ENCODE results near the gene DCD. TPM values are rescaled to one million over a fixed set of nuclear protein-coding genes. Genes with fewer than 3 reads are reported as not detected.

Gene DCD
- total and polyA plus RNA-seq, 4 experiments from 2014 or later = not detected

DNA sequence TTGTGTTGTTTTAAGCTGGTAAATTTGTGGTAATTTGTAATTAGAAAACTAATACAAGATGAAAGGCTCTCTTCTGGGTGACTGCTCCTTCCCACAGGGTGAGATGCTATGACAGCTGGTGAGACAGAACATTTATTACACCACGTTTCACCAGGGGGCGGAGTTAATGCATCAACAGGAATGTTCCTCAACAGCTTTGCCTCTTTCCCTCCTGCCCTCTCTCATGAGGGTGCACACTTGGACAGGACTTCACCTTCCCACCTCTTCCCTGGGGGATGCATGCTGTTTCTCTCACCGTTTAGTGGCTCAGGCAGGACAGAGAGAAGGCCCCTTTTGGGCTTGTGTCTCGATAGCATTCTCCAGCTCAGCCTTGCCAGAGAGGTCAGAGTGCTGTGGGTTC is 46.3 kb downstream of the DCD start:
- Mint-ChIP-seq H3K27me3 (peaks cover 7% of the 10 kb centered on the region in 2 donors), H3K27ac (no peak overlapping the region), H3K4me1 (peaks cover 0 to 7% (median 6%) of the 10 kb centered on the region in 4 donors), H3K4me3 (no peak overlapping the region), H3K9me3 (no peaks in the 10 kb centered on the region), H3K36me3 (no peaks in the 10 kb centered on the region)
- Histone ChIP-seq H3K27me3 (ENCODE audit: insufficient read depth, low read length) (no peaks in the 10 kb centered on the region), H3K4me1 (ENCODE audit: insufficient read depth, low read length) (no peaks in the 10 kb centered on the region), H3K27ac (ENCODE audit: low read depth, low read length) (no peak overlapping the region), H3K36me3 (ENCODE audit: insufficient read depth, low read length) (no peaks in the 10 kb centered on the region), H3K9me3 (ENCODE audit: control insufficient read depth in 1 of 2, low read length in 2 of 2) (no peaks in the 10 kb centered on the region), H3K4me3 (ENCODE audit: low read length in 2 of 2) (no peak overlapping the region)
- POLR2A ChIA-PET (ENCODE audit: partially characterized antibody) = no interaction called here
- no peak for DNase-seq
- intact Hi-C loops (cut with micrococcal nuclease) = loop anchor here (2.0 kb wide), 1 partner anchor 471 kb away; no protein-coding TSS in a partner anchor
- CTCF ChIA-PET (ENCODE audit: partially characterized antibody) = interaction anchor here (1.3 to 2.2 kb wide), 3 partner anchors 9 to 22 kb away, joined by 9 to 11 read pairs (median 10); no protein-coding TSS in a partner anchor

- no peaks in the 10 kb centered on the region for H3K27me3 ChIP-seq (ENCODE audit: insufficient read depth, low read length)
- Mint-ChIP-seq H3K4me3 (no peak overlapping the region), H3K9me3 (no peaks in the 10 kb centered on the region), H3K27ac (no peak overlapping the region), H3K4me1 (peaks cover 0 to 10% (median 8%) of the 10 kb centered on the region in 4 donors), H3K36me3 (no peaks in the 10 kb centered on the region), H3K27me3 (peaks cover 11 to 18% of the 10 kb centered on the region in 2 donors)
- H3K27ac ChIP-seq (ENCODE audit: low read depth, low read length) = no peak overlapping the region
- H3K36me3 ChIP-seq (ENCODE audit: insufficient read depth, low read length) = no peaks in the 10 kb centered on the region
- no peak overlapping the region for H3K4me3 ChIP-seq (ENCODE audit: low read length in 2 of 2)
- ChIA-PET CTCF (ENCODE audit: partially characterized antibody) (interaction anchor here (0.8 to 6.5 kb wide), 5 partner anchors 9 to 348 kb away, joined by 3 to 64 read pairs (median 4); no protein-coding TSS in a partner anchor), POLR2A (ENCODE audit: partially characterized antibody) (no interaction called here)
- intact Hi-C loops (cut with micrococcal nuclease) = no loop called here
- H3K4me1 ChIP-seq (ENCODE audit: insufficient read depth, low read length) = no peaks in the 10 kb centered on the region
- no peaks in the 10 kb centered on the region for H3K9me3 ChIP-seq (ENCODE audit: control insufficient read depth in 1 of 2, low read length in 2 of 2)
- DNase-seq = no peak
Measured at GRCh38 chr12:54598970-54599369, 49.2 kb downstream of the DCD start.

- H3K4me3 Mint-ChIP-seq = no peak overlapping the region
- intact Hi-C loops (cut with micrococcal nuclease) = no loop called here
- ChIA-PET CTCF (ENCODE audit: partially characterized antibody) (interaction anchor here (0.9 to 6.5 kb wide), 8 partner anchors 9 to 476 kb away, joined by 3 to 64 read pairs (median 6); no protein-coding TSS in a partner anchor), POLR2A (ENCODE audit: partially characterized antibody) (no interaction called here)
- no peaks in the 10 kb centered on the region for H3K36me3 ChIP-seq (ENCODE audit: insufficient read depth, low read length)
- H3K9me3 ChIP-seq (ENCODE audit: control insufficient read depth in 1 of 2, low read length in 2 of 2) = no peaks in the 10 kb centered on the region
- H3K4me1 ChIP-seq (ENCODE audit: insufficient read depth, low read length) = no peaks in the 10 kb centered on the region
- H3K36me3 Mint-ChIP-seq = no peaks in the 10 kb centered on the region
- H3K27me3 ChIP-seq (ENCODE audit: insufficient read depth, low read length) = no peaks in the 10 kb centered on the region
- H3K4me3 ChIP-seq (ENCODE audit: low read length in 2 of 2) = no peak overlapping the region
- H3K27me3 Mint-ChIP-seq = peaks cover 11 to 20% of the 10 kb centered on the region in 2 donors
- H3K27ac Mint-ChIP-seq = no peak overlapping the region
- peaks cover 0 to 5% (median 1%) of the 10 kb centered on the region in 4 donors for H3K4me1 Mint-ChIP-seq
- no peaks in the 10 kb centered on the region for H3K9me3 Mint-ChIP-seq
- peak in 4 of 5 donors; percentile 21 to 29 (median 28) for DNase-seq
- H3K27ac ChIP-seq (ENCODE audit: low read depth, low read length) = no peak overlapping the region
Measured at GRCh38 chr12:54596526-54596946, 51.6 kb downstream of the DCD start.

DNA sequence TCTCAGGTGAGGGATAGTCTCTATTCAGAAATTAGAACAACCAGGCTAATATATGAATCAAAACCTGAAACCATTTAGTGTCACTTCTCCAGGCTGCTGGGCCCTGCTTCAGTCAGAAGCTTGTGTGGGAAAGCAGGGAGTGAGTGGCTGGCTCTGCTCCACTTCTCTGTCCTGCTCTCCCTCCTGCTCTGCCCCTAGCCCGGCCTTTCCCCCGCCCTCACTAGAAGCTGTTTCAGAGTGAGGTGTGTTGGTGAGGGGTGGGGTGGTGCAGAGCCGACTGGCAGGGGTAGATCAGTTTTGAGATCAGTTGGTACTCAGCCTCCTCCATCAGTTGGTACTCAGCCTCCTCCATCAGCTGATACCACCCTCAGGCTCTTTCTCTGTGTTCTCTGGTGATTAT is 52.7 kb downstream of the DCD start:
- no peaks in the 10 kb centered on the region for H3K9me3 Mint-ChIP-seq
- H3K27ac Mint-ChIP-seq = no peak overlapping the region
- H3K4me3 ChIP-seq (ENCODE audit: low read length in 2 of 2) = no peak overlapping the region

More for the DNA sequence above, 52.7 kb downstream of the DCD start:
- DNase-seq = no peak
- no peaks in the 10 kb centered on the region for H3K27me3 ChIP-seq (ENCODE audit: insufficient read depth, low read length)
- Mint-ChIP-seq H3K4me3 (no peak overlapping the region), H3K36me3 (no peaks in the 10 kb centered on the region), H3K4me1 (peaks cover 0 to 5% (median 1%) of the 10 kb centered on the region in 4 donors), H3K27me3 (peaks cover 15 to 30% of the 10 kb centered on the region in 2 donors)
- no peaks in the 10 kb centered on the region for H3K4me1 ChIP-seq (ENCODE audit: insufficient read depth, low read length)
- POLR2A ChIA-PET (ENCODE audit: partially characterized antibody) = no interaction called here
- no peak overlapping the region for H3K27ac ChIP-seq (ENCODE audit: low read depth, low read length)
- H3K9me3 ChIP-seq (ENCODE audit: control insufficient read depth in 1 of 2, low read length in 2 of 2) = no peaks in the 10 kb centered on the region
- intact Hi-C loops (cut with micrococcal nuclease) = no loop called here
- CTCF ChIA-PET (ENCODE audit: partially characterized antibody) = interaction anchor here (0.7 to 6.5 kb wide), 6 partner anchors 8 to 33 kb away, joined by 3 to 64 read pairs (median 3); no protein-coding TSS in a partner anchor
- no peaks in the 10 kb centered on the region for H3K36me3 ChIP-seq (ENCODE audit: insufficient read depth, low read length)

Other genes starting within 250 kb of the DCD start
- gene ITGA5, start 229.1 kb downstream of the DCD start, total RNA-seq = 100 to 1,000 TPM; 158 to 162 TPM
- gene ITGA5, start 229.1 kb downstream of the DCD start, polyA plus RNA-seq = 10 to 100 TPM; 28.8 to 64.7 TPM
- 1 to 10 TPM; 4.2 to 7.0 TPM for gene GTSF1, start 174.8 kb downstream of the DCD start, total RNA-seq
- 10 to 100 TPM; 15.8 to 38.5 TPM for gene GTSF1, start 174.8 kb downstream of the DCD start, polyA plus RNA-seq
- 100 to 1,000 TPM; 134 to 138 TPM for gene NCKAP1L, start 150.6 kb downstream of the DCD start, total RNA-seq
- 100 to 1,000 TPM in 1 of 2 donors, 10 to 100 TPM in 1; 93.4 to 107 TPM for gene NCKAP1L, start 150.6 kb downstream of the DCD start, polyA plus RNA-seq
- 1 to 10 TPM; 2.4 to 3.8 TPM for gene PDE1B, start 98.8 kb downstream of the DCD start, total RNA-seq
- gene PDE1B, start 98.8 kb downstream of the DCD start, polyA plus RNA-seq = under 1 TPM in 1 of 2 donors, not detected in 1; 0.56 TPM
- not detected for gene PPP1R1A, start 59.7 kb downstream of the DCD start, total RNA-seq
- gene PPP1R1A, start 59.7 kb downstream of the DCD start, polyA plus RNA-seq = not detected
- gene LACRT, start 13.5 kb downstream of the DCD start, total RNA-seq = not detected
- gene LACRT, start 13.5 kb downstream of the DCD start, polyA plus RNA-seq = not detected
- gene MUCL1, start 206.2 kb upstream of the DCD start, total RNA-seq = not detected
- gene MUCL1, start 206.2 kb upstream of the DCD start, polyA plus RNA-seq = not detected

All from CD4-positive, alpha-beta memory T cell (primary cell).